ENCODE measurements around the gene ARHGAP27.

Gene ARHGAP27

GRCh38 chr17:45380991-45381390, 51.7 kb downstream of the ARHGAP27 start:
- DNase-seq (ENCODE audit: low read depth, low spot score) = no peak
- ChIA-PET POLR2A (no interaction called here), CTCF (interaction anchor here (0.7 to 19.3 kb wide), 8 partner anchors 9 to 246 kb away, joined by 3 to 828 read pairs (median 5); partner anchors contain the start of genes ACBD4 and MAP3K14)

GRCh38 chr17:45380046-45380765, 52.5 kb downstream of the ARHGAP27 start:
- ChIA-PET POLR2A (no interaction called here), CTCF (interaction anchor here (0.7 to 19.3 kb wide), 7 partner anchors 8 to 161 kb away, joined by 3 to 828 read pairs (median 3); partner anchors contain the start of gene MAP3K14)
- no peak for DNase-seq (ENCODE audit: low read depth, low spot score)
- TF ChIP-seq CTCF (IDR thresholded peaks at IDR 0.05; ENCODE audit: insufficient read depth, low read length, missing control alignments) = no peak
- no peak overlapping the region for H3K4me3 ChIP-seq (ENCODE audit: low read depth, low read length)

More at GRCh38 chr17:45380991-45381390, 51.7 kb downstream of the ARHGAP27 start:
- no peak for TF ChIP-seq CTCF (IDR thresholded peaks at IDR 0.05; ENCODE audit: insufficient read depth, low read length, missing control alignments)
- no peak overlapping the region for H3K4me3 ChIP-seq (ENCODE audit: low read depth, low read length)

- DNase-seq (ENCODE audit: low read depth, low spot score) = no peak
- no peak overlapping the region for H3K4me3 ChIP-seq (ENCODE audit: low read depth, low read length)
- no peak for TF ChIP-seq CTCF (IDR thresholded peaks at IDR 0.05; ENCODE audit: insufficient read depth, low read length, missing control alignments)
- CTCF ChIA-PET = interaction anchor here (1.2 to 11.5 kb wide), 4 partner anchors 9 to 159 kb away, joined by 4 to 119 read pairs (median 14); no protein-coding TSS in a partner anchor
- POLR2A ChIA-PET = no interaction called here
Observed at GRCh38 chr17:45377401-45377800, 55.3 kb downstream of the ARHGAP27 start.

GRCh38 chr17:45376171-45377005, 56.3 kb downstream of the ARHGAP27 start:
- TF ChIP-seq CTCF (IDR thresholded peaks at IDR 0.05; ENCODE audit: insufficient read depth, low read length, missing control alignments) = no peak
- CTCF ChIA-PET = interaction anchor here (0.7 to 11.5 kb wide), 6 partner anchors 10 to 158 kb away, joined by 3 to 119 read pairs (median 8); no protein-coding TSS in a partner anchor
- DNase-seq (ENCODE audit: low read depth, low spot score) = no peak
- POLR2A ChIA-PET = no interaction called here
- H3K4me3 ChIP-seq (ENCODE audit: low read depth, low read length) = no peak overlapping the region

GRCh38 chr17:45374501-45374900, 58.2 kb downstream of the ARHGAP27 start:
- TF ChIP-seq CTCF (IDR thresholded peaks at IDR 0.05; ENCODE audit: insufficient read depth, low read length, missing control alignments) = no peak

More at GRCh38 chr17:45374501-45374900, 58.2 kb downstream of the ARHGAP27 start:
- DNase-seq (ENCODE audit: low read depth, low spot score) = no peak
- CTCF ChIA-PET = interaction anchor here (1.1 to 11.5 kb wide), 7 partner anchors 12 to 155 kb away, joined by 3 to 119 read pairs (median 6); no protein-coding TSS in a partner anchor
- POLR2A ChIA-PET = no interaction called here
- no peak overlapping the region for H3K4me3 ChIP-seq (ENCODE audit: low read depth, low read length)

Measured in AG04449 (cell line).